Tibial artery (tissue), 4 donors: ENCODE results near the gene SNW1.

Experiments
- DNase-seq, 2 donors: peaks; one replicate each; pipeline ENCODE4 v3.0.0-alpha.2; 2019
- H3K27ac ChIP-seq, 2 donors: fragments of 200-600 bp; sonication (generic) in 1 of 2; 1 replicate in 1 of 2; 2 replicates in 1 of 2; pipeline ENCODE4 v1.5.1; 2018 to 2019; ENCODE audit warnings: mild to moderate bottlenecking in 1 of 2
- H3K27me3 ChIP-seq, 2 donors: fragments of 200-600 bp; sonication (generic) in 1 of 2; one replicate each; pipeline versions ENCODE4 v1.5.1 to v1.6.0; 2016 to 2019
- H3K36me3 ChIP-seq, 3 donors: fragments of 200-600 bp; sonication (generic) in 2 of 3; one replicate each; pipeline ENCODE4 v1.5.1; 2016 to 2019; ENCODE audit warnings: mild to moderate bottlenecking in 2 of 3
- H3K4me1 ChIP-seq, 4 donors: fragments of 200-600 bp; sonication (generic) in 2 of 4; 1 replicate in 3 of 4; 2 replicates in 1 of 4; pipeline ENCODE4 v1.5.1; 2016 to 2019
- H3K4me3 ChIP-seq, 2 donors: fragments of 200-600 bp; sonication (generic) in 1 of 2; 1 replicate in 1 of 2; 2 replicates in 1 of 2; pipeline ENCODE4 v1.5.1; 2018 to 2019; ENCODE audit warnings: mild to moderate bottlenecking in 2 of 2
- H3K9me3 ChIP-seq, 3 donors: fragments of 200-600 bp; sonication (generic) in 1 of 3; one replicate each; pipeline ENCODE4 v1.5.1; 2016 to 2019
- CTCF ChIP-seq, 2 experiments: fragments of 200-600 bp in 1 of 2; fragments of 450-650 bp in 1 of 2; IDR thresholded peaks; one replicate each; pipeline ENCODE4 v1.5.1; 2017 to 2019; ENCODE audit warnings: antibody characterized with exemption in 2 of 2, mild to moderate bottlenecking in 1 of 2, moderate library complexity in 1 of 2
- intact Hi-C: fragments of 100-400 bp; cut with DNase I; formaldehyde crosslinking; loops from one replicate; pipeline ENCODE4 v1.15.0; 2023; ENCODE audit warnings: low total_unique reads

The SNW1 gene

GRCh38 chr14:77760381-77761204 is at the start of gene SNW1:
Gene SNW1, minus strand, starts transcription at chr14:77761156. Its CDS starts 29 bp downstream, at chr14:77761127.
- TF ChIP-seq CTCF (IDR thresholded peaks at IDR 0.05) = no peak
- Histone ChIP-seq H3K9me3 (no peaks in the 10 kb centered on the region), H3K4me3 (peak within 1 kb of the TSS; percentile 80 to 90), H3K27me3 (no peaks in the 10 kb centered on the region), H3K4me1 (peaks cover 0 to 45% (median 24%) of the 10 kb centered on the region in 4 donors), H3K36me3 (peaks cover 0 to 6% (median 0%) of the 10 kb centered on the region in 3 donors), H3K27ac (peak within 1 kb of the TSS; percentile 95 to 97)
- intact Hi-C loops = no loop called here
- DNase-seq = peak; percentile 93 to 96

DNA sequence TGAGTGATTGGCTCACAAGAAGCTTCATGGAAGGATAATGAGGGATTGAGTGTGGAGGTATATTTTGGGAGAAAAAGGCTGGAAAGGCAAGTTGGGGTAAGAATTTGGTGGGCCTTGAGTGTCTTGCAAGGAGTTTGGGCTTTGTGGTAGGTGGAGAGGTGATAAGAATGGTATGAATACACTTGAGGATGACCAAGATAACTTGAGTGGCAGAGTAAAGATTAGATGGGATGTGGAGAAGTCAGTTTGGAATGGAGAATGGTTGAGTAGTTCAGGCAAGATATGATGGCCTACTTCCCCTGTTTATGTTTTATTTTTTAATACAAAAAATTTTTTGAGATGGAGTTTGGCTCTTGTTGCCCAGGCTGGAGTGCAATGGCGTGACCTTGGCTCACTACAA is 48.1 kb upstream of the SNW1 start:
- H3K36me3 ChIP-seq = no peaks in the 10 kb centered on the region
- intact Hi-C loops = no loop called here
- no peaks in the 10 kb centered on the region for H3K9me3 ChIP-seq
- no peak for DNase-seq
- H3K4me1 ChIP-seq = no peaks in the 10 kb centered on the region
- H3K4me3 ChIP-seq = no peak overlapping the region
- no peak overlapping the region for H3K27ac ChIP-seq
- no peaks in the 10 kb centered on the region for H3K27me3 ChIP-seq
- no peak for TF ChIP-seq CTCF (IDR thresholded peaks at IDR 0.05)

DNA sequence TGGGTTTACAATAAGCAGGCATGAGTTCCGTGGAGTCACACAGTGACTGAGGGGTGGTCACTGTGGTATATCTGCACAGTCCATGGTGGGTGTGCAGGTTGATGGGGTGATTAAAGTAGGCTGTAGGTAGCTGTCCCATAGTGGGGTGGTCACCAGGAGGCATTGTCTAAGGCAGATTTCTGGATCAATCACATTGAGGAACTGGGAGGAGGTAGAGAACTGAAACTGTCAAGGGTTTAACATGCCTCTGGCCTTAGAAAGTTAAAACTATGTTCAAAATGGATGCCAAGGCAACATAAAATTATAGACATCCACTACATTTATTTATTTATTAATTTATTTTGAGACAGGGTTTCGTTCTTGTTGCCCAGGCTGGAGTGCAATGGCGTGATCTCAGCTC is 47.3 kb upstream of the SNW1 start:
- H3K4me3 ChIP-seq = no peak overlapping the region
- intact Hi-C loops = no loop called here
- no peak for TF ChIP-seq CTCF (IDR thresholded peaks at IDR 0.05)
- H3K36me3 ChIP-seq = no peaks in the 10 kb centered on the region
- H3K27me3 ChIP-seq = no peaks in the 10 kb centered on the region
- H3K4me1 ChIP-seq = no peaks in the 10 kb centered on the region
- no peaks in the 10 kb centered on the region for H3K9me3 ChIP-seq
- DNase-seq = no peak
- H3K27ac ChIP-seq = no peak overlapping the region

- TF ChIP-seq CTCF (IDR thresholded peaks at IDR 0.05) = no peak
- no peaks in the 10 kb centered on the region for H3K9me3 ChIP-seq
- no peaks in the 10 kb centered on the region for H3K27me3 ChIP-seq
- no peak for DNase-seq
- intact Hi-C loops = no loop called here
- H3K4me1 ChIP-seq = peaks cover 0 to 2% (median under 1%) of the 10 kb centered on the region in 4 donors
- H3K27ac ChIP-seq = no peak overlapping the region
- no peaks in the 10 kb centered on the region for H3K36me3 ChIP-seq
- H3K4me3 ChIP-seq = no peak overlapping the region
These were observed 44.8 kb upstream of the SNW1 start for GRCh38 chr14:77805706-77806105.

- no peak overlapping the region for H3K27ac ChIP-seq
- intact Hi-C loops = no loop called here
- peaks cover 0 to 7% (median 3%) of the 10 kb centered on the region in 4 donors for H3K4me1 ChIP-seq
- no peaks in the 10 kb centered on the region for H3K27me3 ChIP-seq
- TF ChIP-seq CTCF (IDR thresholded peaks at IDR 0.05) = no peak
- H3K36me3 ChIP-seq = no peaks in the 10 kb centered on the region
- no peaks in the 10 kb centered on the region for H3K9me3 ChIP-seq
- DNase-seq = no peak
- no peak overlapping the region for H3K4me3 ChIP-seq
These were observed 43.6 kb upstream of the SNW1 start for GRCh38 chr14:77804592-77804991.
